SK-N-SH (cell line): ENCODE data around the gene RHOH. TPM values are rescaled to one million over a fixed set of nuclear protein-coding genes. Genes with fewer than 3 reads are reported as not detected.

ENCODE experiments used
- CTCF ChIA-PET: fragments of 300-600, 350-600 bp; formaldehyde crosslinking; extraction: SDS; loops from one replicate; lab custom pipeline; 2021; lab: Yijun Ruan, JAX
- POLR2A ChIA-PET: fragments of 350-600 bp; sonication (Branson Sonifier 250); formaldehyde crosslinking; extraction: SDS; loops from one replicate; lab custom pipeline; 2020; ENCODE audit warnings: antibody characterized with exemption, inconsistent platforms; lab: Yijun Ruan, JAX
- DNase-seq: peaks from one replicate; pipeline ENCODE4 v3.0.0; 2012
- H2AFZ ChIP-seq: fragments of 200-600 bp; sonication (generic); 2 replicates; pipeline ENCODE4 v1.8.1; 2016; ENCODE audit warnings: antibody characterized with exemption, mild to moderate bottlenecking, low read depth
- H3F3A ChIP-seq: fragments of 200-600 bp; sonication (generic); replicated peaks from 2 replicates; pipeline ENCODE3; 2016; ENCODE audit warnings: antibody characterized with exemption, mild to moderate bottlenecking; ENCODE audit not compliant: insufficient read depth
- H3K27ac ChIP-seq, 2 experiments: fragments of 200-500 bp in 1 of 2; fragments of 200-600 bp in 1 of 2; sonication (Bioruptor generic) in 1 of 2; sonication (generic), shearing (Covaris generic) in 1 of 2; 2 replicates each; pipeline versions ENCODE4 v1.5.1 to v1.6.1; 2014 to 2016; ENCODE audit warnings: low read depth in 2 of 2, inconsistent platforms in 1 of 2, low read length in 1 of 2, mild to moderate bottlenecking in 1 of 2, mixed read lengths in 1 of 2
- H3K27me3 ChIP-seq: fragments of 200-600 bp; sonication (generic), shearing (Covaris generic); 2 replicates; pipeline ENCODE4 v1.6.1; 2016; ENCODE audit warnings: mixed run types; ENCODE audit not compliant: insufficient read depth
- H3K36me3 ChIP-seq, 2 experiments: fragments of 200-500 bp in 1 of 2; fragments of 200-600 bp in 1 of 2; sonication (Bioruptor generic) in 1 of 2; sonication (generic) in 1 of 2; replicated peaks in 1 of 2; 2 replicates each; pipeline versions ENCODE3 to v1.5.1; 2014 to 2016; ENCODE audit warnings: low read length in 1 of 2, mild to moderate bottlenecking in 1 of 2; ENCODE audit not compliant: insufficient read depth in 2 of 2, control insufficient read depth in 1 of 2
- H3K4me1 ChIP-seq, 2 experiments: fragments of 200-500 bp in 1 of 2; fragments of 200-600 bp in 1 of 2; sonication (Bioruptor generic) in 1 of 2; sonication (generic), shearing (Covaris generic) in 1 of 2; 2 replicates each; pipeline versions ENCODE4 v1.5.1 to v1.6.1; 2014 to 2016; ENCODE audit warnings: low read depth in 1 of 2, low read length in 1 of 2, mixed run types in 1 of 2; ENCODE audit not compliant: insufficient read depth in 2 of 2, control insufficient read depth in 1 of 2
- H3K4me2 ChIP-seq: fragments of 200-600 bp; sonication (generic), shearing (Covaris generic); 2 replicates; pipeline ENCODE4 v1.6.1; 2017; ENCODE audit warnings: mixed run types
- H3K4me3 ChIP-seq, 2 experiments: fragments of 200-500 bp in 1 of 2; fragments of 200-600 bp in 1 of 2; sonication (Bioruptor generic) in 1 of 2; sonication (generic), shearing (Covaris generic) in 1 of 2; 2 replicates each; pipeline versions ENCODE4 v1.5.1 to v1.8.1; 2014 to 2016; ENCODE audit warnings: low read depth in 2 of 2, inconsistent platforms in 1 of 2, low read length in 1 of 2, mild to moderate bottlenecking in 1 of 2, mixed read lengths in 1 of 2, moderate library complexity in 1 of 2
- H3K79me2 ChIP-seq: fragments of 200-600 bp; sonication (generic); 2 replicates; pipeline ENCODE4 v1.8.1; 2017; ENCODE audit warnings: mild to moderate bottlenecking; ENCODE audit not compliant: insufficient read depth
- H3K9ac ChIP-seq: fragments of 200-600 bp; sonication (generic); 2 replicates; pipeline ENCODE4 v1.6.1; 2017; ENCODE audit warnings: mixed run types
- H3K9me2 ChIP-seq: fragments of 200-600 bp; sonication (generic); 2 replicates; pipeline ENCODE4 v1.6.1; 2017; ENCODE audit warnings: mixed run types
- H3K9me3 ChIP-seq: fragments of 200-600 bp; sonication (generic); 2 replicates; pipeline ENCODE4 v1.6.1; 2017; ENCODE audit warnings: mixed run types, mild to moderate bottlenecking, moderate library complexity
- H4K20me1 ChIP-seq: fragments of 200-600 bp; sonication (generic); 2 replicates; pipeline ENCODE4 v1.6.1; 2017; ENCODE audit warnings: mild to moderate bottlenecking, mixed run types; ENCODE audit not compliant: insufficient read depth
- CHD2 ChIP-seq: fragments of 150-350 bp; IDR thresholded peaks from 2 replicates; pipeline ENCODE4 v1.6.1; 2018; ENCODE audit warnings: low read length; ENCODE audit not compliant: partially characterized antibody
- ELF1 ChIP-seq: IDR thresholded peaks from 2 replicates; pipeline ENCODE4 v1.4.0; 2012
- EZH2phosphoT487 ChIP-seq: fragments of 200-600 bp; sonication (generic); IDR thresholded peaks from 2 replicates; pipeline ENCODE4 v1.6.1; 2017; ENCODE audit warnings: low read depth, mixed run types, mild to moderate bottlenecking, antibody characterized with exemption, moderate library complexity, borderline replicate concordance
- FOSL2 ChIP-seq: IDR thresholded peaks from 2 replicates; pipeline ENCODE4 v1.4.0; 2012; ENCODE audit warnings: low read depth, mild to moderate bottlenecking, moderate library complexity, borderline replicate concordance
- FOXJ3 ChIP-seq: sonication (generic); formaldehyde crosslinking; IDR thresholded peaks from 2 replicates; pipeline ENCODE4 v1.5.1; 2020; ENCODE audit warnings: mild to moderate bottlenecking, missing genetic modification reagents
- FOXM1 ChIP-seq: IDR thresholded peaks from 2 replicates; pipeline ENCODE4 v1.4.0; 2012; ENCODE audit warnings: low read depth, mild to moderate bottlenecking
- GATA2 ChIP-seq: sonication (generic); formaldehyde crosslinking; IDR thresholded peaks from 2 replicates; pipeline ENCODE4 v1.5.0; 2020; ENCODE audit warnings: mild to moderate bottlenecking, missing genetic modification reagents
- NFIC ChIP-seq: IDR thresholded peaks from 2 replicates; pipeline ENCODE4 v1.4.0; 2012; ENCODE audit warnings: borderline replicate concordance
- NRF1 ChIP-seq: IDR thresholded peaks from 2 replicates; pipeline ENCODE4 v1.6.1; 2012; ENCODE audit warnings: low read depth, mild to moderate bottlenecking, low read length
- POLR2AphosphoS5 ChIP-seq: IDR thresholded peaks from 2 replicates; pipeline ENCODE4 v1.6.1; 2012; ENCODE audit warnings: low read depth, low read length
- RAD21 ChIP-seq: IDR thresholded peaks from 2 replicates; pipeline ENCODE4 v1.6.1; 2012; ENCODE audit warnings: mild to moderate bottlenecking, low read length
- RCOR1 ChIP-seq: fragments of 150-350 bp; IDR thresholded peaks from 2 replicates; pipeline ENCODE4 v1.6.1; 2017; ENCODE audit warnings: antibody characterized with exemption, low read length
- RXRA ChIP-seq: IDR thresholded peaks from 2 replicates; pipeline ENCODE4 v1.4.0; 2012; ENCODE audit warnings: low read depth, mild to moderate bottlenecking, borderline replicate concordance
- SIN3A ChIP-seq: IDR thresholded peaks from 2 replicates; pipeline ENCODE4 v1.6.1; 2012; ENCODE audit warnings: low read depth, mild to moderate bottlenecking, low read length, moderate library complexity, borderline replicate concordance
- SMC3 ChIP-seq: IDR thresholded peaks from 2 replicates; pipeline ENCODE4 v1.6.1; 2012; ENCODE audit warnings: low read depth, low read length, improper control_type of control experiment
- TEAD4 ChIP-seq: IDR thresholded peaks from 2 replicates; pipeline ENCODE4 v1.4.0; 2012; ENCODE audit warnings: mild to moderate bottlenecking, borderline replicate concordance; ENCODE audit not compliant: insufficient read depth
- YY1 ChIP-seq: IDR thresholded peaks from 2 replicates; pipeline ENCODE4 v1.4.0; 2012; ENCODE audit warnings: low read depth, mild to moderate bottlenecking
- WGBS: methylation state at CpG from one replicate; pipeline ENCODE4 v1.1.6; 2017; ENCODE audit warnings: low lambda C conversion rate; 5-methylcytosine and 5-hydroxymethylcytosine counted together
- polyA plus RNA-seq, 3 experiments: library from polyadenylated mRNA; depleted of rRNA; stranded (reverse); fragments of >200 nt; gene quantifications; 2 replicates each; pipeline ENCODE4 v1.2.3, GENCODE V29; 2012
- TF ChIP-seq, protein P1 (sequence below): IDR thresholded peaks from 2 replicates; pipeline ENCODE4; 2012
- TF ChIP-seq, protein P2 (sequence below): IDR thresholded peaks from 2 replicates; pipeline ENCODE4 v1.4.0; 2012; ENCODE audit warnings: low read depth, borderline replicate concordance
- TF ChIP-seq, protein P3 (sequence below): IDR thresholded peaks from 2 replicates; pipeline ENCODE4 v1.4.0; 2012; ENCODE audit warnings: low read depth
- TF ChIP-seq, protein P4 (sequence below): fragments of 150-350 bp; IDR thresholded peaks from 2 replicates; pipeline ENCODE4 v1.6.1; 2017; ENCODE audit warnings: antibody characterized with exemption, low read length, low read depth, borderline replicate concordance
- TF ChIP-seq, protein P5 (sequence below): fragments of 200-600 bp; sonication (generic); IDR thresholded peaks from 2 replicates; pipeline ENCODE4 v1.6.1; 2017; ENCODE audit warnings: antibody characterized with exemption, mild to moderate bottlenecking, moderate library complexity

Gene RHOH
- polyA plus RNA-seq, 1 of the 3 experiments (the other 2 are of a cell fraction): not detected

DNA sequence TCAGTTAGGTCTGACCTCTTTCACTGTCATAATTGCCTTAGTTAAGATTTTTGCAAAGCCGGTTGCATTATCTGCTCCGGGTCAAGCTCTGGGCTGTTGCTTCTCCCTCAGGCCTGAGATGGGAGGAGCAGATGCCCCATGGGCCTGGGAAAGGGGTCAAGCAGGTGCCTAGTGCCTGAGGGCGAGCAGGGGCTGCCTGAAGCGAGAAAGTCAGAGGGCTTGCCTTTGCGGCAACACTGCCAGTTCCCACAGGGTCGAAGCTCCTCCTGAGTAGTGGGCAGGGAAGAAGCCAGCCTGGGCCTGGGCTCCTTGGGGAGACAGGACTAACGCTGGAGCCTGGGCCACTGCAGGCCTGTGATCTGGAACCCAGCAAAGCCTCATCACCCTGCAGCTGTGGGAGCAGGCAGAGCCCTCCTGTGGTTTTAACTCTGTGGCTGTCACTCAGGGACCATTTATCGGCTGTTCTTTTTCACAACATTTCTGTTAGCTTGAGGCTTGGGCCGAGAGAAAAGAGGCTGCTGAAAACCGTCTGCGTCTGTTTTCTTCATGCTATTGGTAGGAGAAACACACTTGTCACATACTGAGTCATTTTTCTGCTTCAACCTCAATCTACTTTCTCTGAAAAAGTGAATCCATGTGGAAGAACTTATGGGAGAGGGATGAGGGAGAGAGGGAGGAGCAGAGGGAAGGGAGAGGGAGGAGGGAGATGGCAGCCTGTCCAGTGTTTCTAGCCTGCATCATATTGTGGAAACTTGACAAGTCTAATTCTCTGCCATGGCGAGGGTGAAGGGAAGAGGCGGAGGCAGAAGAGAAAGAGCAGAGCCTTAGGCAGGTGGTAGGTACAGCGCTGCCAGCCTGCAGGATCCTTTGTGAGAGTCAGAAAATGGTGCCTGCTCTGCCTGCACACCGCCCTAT lies 68.4 kb downstream of the RHOH start (continued):
- no peak for TF ChIP-seq SIN3A
- TF ChIP-seq, protein P1, sequence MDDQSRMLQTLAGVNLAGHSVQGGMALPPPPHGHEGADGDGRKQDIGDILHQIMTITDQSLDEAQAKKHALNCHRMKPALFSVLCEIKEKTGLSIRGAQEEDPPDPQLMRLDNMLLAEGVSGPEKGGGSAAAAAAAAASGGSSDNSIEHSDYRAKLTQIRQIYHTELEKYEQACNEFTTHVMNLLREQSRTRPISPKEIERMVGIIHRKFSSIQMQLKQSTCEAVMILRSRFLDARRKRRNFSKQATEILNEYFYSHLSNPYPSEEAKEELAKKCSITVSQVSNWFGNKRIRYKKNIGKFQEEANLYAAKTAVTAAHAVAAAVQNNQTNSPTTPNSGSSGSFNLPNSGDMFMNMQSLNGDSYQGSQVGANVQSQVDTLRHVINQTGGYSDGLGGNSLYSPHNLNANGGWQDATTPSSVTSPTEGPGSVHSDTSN: peak; percentile 37; the same call in 1 of the 2 replicates
- TF ChIP-seq, protein P2, sequence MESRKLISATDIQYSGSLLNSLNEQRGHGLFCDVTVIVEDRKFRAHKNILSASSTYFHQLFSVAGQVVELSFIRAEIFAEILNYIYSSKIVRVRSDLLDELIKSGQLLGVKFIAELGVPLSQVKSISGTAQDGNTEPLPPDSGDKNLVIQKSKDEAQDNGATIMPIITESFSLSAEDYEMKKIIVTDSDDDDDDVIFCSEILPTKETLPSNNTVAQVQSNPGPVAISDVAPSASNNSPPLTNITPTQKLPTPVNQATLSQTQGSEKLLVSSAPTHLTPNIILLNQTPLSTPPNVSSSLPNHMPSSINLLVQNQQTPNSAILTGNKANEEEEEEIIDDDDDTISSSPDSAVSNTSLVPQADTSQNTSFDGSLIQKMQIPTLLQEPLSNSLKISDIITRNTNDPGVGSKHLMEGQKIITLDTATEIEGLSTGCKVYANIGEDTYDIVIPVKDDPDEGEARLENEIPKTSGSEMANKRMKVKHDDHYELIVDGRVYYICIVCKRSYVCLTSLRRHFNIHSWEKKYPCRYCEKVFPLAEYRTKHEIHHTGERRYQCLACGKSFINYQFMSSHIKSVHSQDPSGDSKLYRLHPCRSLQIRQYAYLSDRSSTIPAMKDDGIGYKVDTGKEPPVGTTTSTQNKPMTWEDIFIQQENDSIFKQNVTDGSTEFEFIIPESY: no peak
- no peak for TF ChIP-seq FOSL2
- TF ChIP-seq ELF1: no peak
- TF ChIP-seq NRF1: no peak
- peak; percentile 55 for TF ChIP-seq NFIC
- no peak for TF ChIP-seq EZH2phosphoT487
- no peak for TF ChIP-seq YY1
- no peak for TF ChIP-seq TEAD4
- no peak for TF ChIP-seq FOXM1
- TF ChIP-seq, protein P3, sequence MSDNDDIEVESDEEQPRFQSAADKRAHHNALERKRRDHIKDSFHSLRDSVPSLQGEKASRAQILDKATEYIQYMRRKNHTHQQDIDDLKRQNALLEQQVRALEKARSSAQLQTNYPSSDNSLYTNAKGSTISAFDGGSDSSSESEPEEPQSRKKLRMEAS: no peak
- no peak for TF ChIP-seq CHD2
- no peak for TF ChIP-seq FOXJ3 (CRISPR knock-in tag)
- no peak for TF ChIP-seq POLR2AphosphoS5
- TF ChIP-seq, all 33 proteins: peak for 3

DNA sequence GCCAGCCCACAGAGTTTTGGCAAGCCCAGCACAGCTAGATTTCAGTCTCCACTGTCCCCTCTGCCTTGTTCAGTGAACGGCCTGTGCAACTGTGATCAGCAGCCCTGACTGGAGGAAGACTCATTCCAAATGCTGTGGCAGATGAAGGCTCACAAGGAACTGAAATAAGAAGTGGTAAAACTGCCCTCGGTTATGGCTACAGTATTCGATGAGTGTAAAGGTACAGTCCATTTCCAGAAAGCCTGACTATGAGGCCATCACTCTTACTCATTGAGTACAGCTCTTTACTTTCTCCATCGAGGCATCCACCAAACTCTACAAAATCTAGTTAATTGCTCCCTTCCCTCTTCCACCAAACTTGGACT lies 69.1 kb downstream of the RHOH start:
- Histone ChIP-seq H3K36me3 (no peaks in the 10 kb centered on the region), H3K27ac (no peak overlapping the region; a peak in 1 of 4 replicates), H3K9me3 (no peaks in the 10 kb centered on the region), H3K9ac (no peak overlapping the region), H3K27me3 (no peaks in the 10 kb centered on the region), H3K4me2 (no peak overlapping the region), H3F3A (no peaks in the 10 kb centered on the region), H3K4me1 (peaks cover 10 to 13% of the 10 kb centered on the region in 2 experiments; a peak in 3 of 4 replicates), H2AFZ (no peak overlapping the region), H3K79me2 (no peaks in the 10 kb centered on the region), H4K20me1 (no peaks in the 10 kb centered on the region), H3K4me3 (no peak overlapping the region), H3K9me2 (no peaks in the 10 kb centered on the region)
- ChIA-PET CTCF (interaction anchor here (1.1 kb wide), 1 partner anchor 51 kb away, joined by 3 read pairs; no protein-coding TSS in a partner anchor), POLR2A (no interaction called here)
- no peak for DNase-seq
- 84% methylated on average over 4 of the region's 4 CpGs for WGBS
- TF ChIP-seq SMC3 (no peak), NRF1 (no peak), RCOR1 (no peak), GATA2 (CRISPR knock-in tag) (no peak), FOSL2 (no peak), CHD2 (no peak), SIN3A (no peak), RXRA (no peak), RAD21 (no peak)
- TF ChIP-seq, protein P4, sequence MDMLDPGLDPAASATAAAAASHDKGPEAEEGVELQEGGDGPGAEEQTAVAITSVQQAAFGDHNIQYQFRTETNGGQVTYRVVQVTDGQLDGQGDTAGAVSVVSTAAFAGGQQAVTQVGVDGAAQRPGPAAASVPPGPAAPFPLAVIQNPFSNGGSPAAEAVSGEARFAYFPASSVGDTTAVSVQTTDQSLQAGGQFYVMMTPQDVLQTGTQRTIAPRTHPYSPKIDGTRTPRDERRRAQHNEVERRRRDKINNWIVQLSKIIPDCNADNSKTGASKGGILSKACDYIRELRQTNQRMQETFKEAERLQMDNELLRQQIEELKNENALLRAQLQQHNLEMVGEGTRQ: no peak
- TF ChIP-seq, protein P5, sequence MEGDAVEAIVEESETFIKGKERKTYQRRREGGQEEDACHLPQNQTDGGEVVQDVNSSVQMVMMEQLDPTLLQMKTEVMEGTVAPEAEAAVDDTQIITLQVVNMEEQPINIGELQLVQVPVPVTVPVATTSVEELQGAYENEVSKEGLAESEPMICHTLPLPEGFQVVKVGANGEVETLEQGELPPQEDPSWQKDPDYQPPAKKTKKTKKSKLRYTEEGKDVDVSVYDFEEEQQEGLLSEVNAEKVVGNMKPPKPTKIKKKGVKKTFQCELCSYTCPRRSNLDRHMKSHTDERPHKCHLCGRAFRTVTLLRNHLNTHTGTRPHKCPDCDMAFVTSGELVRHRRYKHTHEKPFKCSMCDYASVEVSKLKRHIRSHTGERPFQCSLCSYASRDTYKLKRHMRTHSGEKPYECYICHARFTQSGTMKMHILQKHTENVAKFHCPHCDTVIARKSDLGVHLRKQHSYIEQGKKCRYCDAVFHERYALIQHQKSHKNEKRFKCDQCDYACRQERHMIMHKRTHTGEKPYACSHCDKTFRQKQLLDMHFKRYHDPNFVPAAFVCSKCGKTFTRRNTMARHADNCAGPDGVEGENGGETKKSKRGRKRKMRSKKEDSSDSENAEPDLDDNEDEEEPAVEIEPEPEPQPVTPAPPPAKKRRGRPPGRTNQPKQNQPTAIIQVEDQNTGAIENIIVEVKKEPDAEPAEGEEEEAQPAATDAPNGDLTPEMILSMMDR: no peak
